ENCODE measurements around the gene MRPL14.
"Not testable (repeated sequence)": the region's sequence is repeated elsewhere in the genome, so short reads cannot be mapped to it uniquely, and the experiment has no call there.

The MRPL14 gene

GRCh38 chr6:44149369-44150012 is 22.2 kb upstream of the MRPL14 start:
- DNase-seq = no peak

GRCh38 chr6:44148306-44148705 is 21.1 kb upstream of the MRPL14 start:
- DNase-seq = no peak

GRCh38 chr6:44147256-44147655 is 20.0 kb upstream of the MRPL14 start:
- no peak for DNase-seq

GRCh38 chr6:44146685-44147084 is 19.4 kb upstream of the MRPL14 start:
- DNase-seq = no peak

GRCh38 chr6:44145839-44146238 is 18.6 kb upstream of the MRPL14 start:
- no peak for DNase-seq

GRCh38 chr6:44144536-44144935 is 17.3 kb upstream of the MRPL14 start:
- not testable (repeated sequence) for DNase-seq

GRCh38 chr6:44143731-44144130 is 16.5 kb upstream of the MRPL14 start:
- DNase-seq = no peak

- DNase-seq = no peak
These were observed 15.6 kb upstream of the MRPL14 start for GRCh38 chr6:44142835-44143234.

- DNase-seq = no peak
These were observed 12.1 kb upstream of the MRPL14 start for GRCh38 chr6:44139351-44139743.

- no peak for DNase-seq
These were observed 11.6 kb upstream of the MRPL14 start for GRCh38 chr6:44138717-44139350.

- DNase-seq = no peak
These were observed 8.6 kb upstream of the MRPL14 start for GRCh38 chr6:44135875-44136274.

GRCh38 chr6:44135173-44135758 is 8.0 kb upstream of the MRPL14 start:
- DNase-seq = no peak

- no peak for DNase-seq
These were observed 6.9 kb upstream of the MRPL14 start for GRCh38 chr6:44133981-44134711.

GRCh38 chr6:44133003-44133931 is 6.0 kb upstream of the MRPL14 start:
- no peak for DNase-seq

GRCh38 chr6:44132476-44132875 is 5.2 kb upstream of the MRPL14 start:
- no peak for DNase-seq

- no peak for DNase-seq
These were observed 4.6 kb upstream of the MRPL14 start for GRCh38 chr6:44131892-44132291.

GRCh38 chr6:44129841-44130322 is 2.6 kb upstream of the MRPL14 start:
- no peak for DNase-seq

- DNase-seq = no peak
These were observed 1.0 kb upstream of the MRPL14 start for GRCh38 chr6:44128020-44128917.

GRCh38 chr6:44126320-44127149 is 717 bp downstream of the MRPL14 start:
- peak; percentile 86 for DNase-seq

- DNase-seq = no peak
These were observed 3.7 kb downstream of the MRPL14 start for GRCh38 chr6:44123544-44123943.
